Activated T-cell treated with anti-CD3 and anti-CD28 coated beads for 24 hours (primary cell): ENCODE results near the gene IQCF6.
"Not testable (repeated sequence)": the region's sequence is repeated elsewhere in the genome, so short reads cannot be mapped to it uniquely, and the experiment has no call there.

Experiments used
- DNase-seq: peaks from one replicate; pipeline ENCODE4 v3.0.0-alpha.2; 2020; ENCODE audit warnings: low read depth

The IQCF6 gene

GRCh38 chr3:51779137-51779536, at the start of gene IQCF6:
TSS of gene IQCF6 (minus strand) at chr3:51779237. CDS start at chr3:51779224, 13 bp downstream.
- DNase-seq = no peak

- DNase-seq = no peak
Measured at GRCh38 chr3:51828297-51828696, 49.3 kb upstream of the IQCF6 start.

DNA sequence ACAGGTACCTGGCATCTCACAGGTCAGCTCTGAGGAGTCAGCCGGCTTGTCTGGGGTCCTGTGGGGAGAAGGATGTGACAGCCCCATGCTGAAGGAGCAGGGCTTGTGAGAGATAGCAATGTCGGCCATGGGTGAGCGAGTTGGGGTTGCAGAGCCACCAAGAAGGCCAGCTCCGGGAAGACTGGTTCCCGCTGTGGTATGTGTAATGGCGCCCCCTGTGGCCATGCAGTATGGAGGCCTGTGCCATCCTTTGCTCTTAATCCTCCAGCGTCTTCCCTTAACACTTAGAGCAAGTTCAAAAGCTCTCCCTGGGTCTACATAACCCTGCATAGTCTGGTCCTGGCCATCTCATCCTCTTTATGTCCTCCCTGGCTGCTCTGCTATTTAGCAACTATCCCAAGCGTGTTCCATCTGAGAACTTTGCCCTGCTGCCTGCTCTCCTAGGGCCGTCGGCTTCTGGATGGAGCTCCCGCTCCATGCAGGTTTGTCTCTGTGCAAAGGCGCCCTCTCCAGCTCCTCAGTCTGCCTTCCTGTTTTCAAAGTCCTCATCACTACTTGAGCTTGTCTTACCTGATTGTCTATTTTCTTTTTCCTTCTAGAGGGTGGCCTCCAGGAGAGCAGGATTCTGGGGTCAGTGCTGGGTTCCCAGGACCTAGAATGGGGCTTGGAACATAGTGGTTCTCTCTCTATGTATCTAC, 40.8 kb upstream of the IQCF6 start:
- DNase-seq = no peak

- DNase-seq = no peak
Measured at GRCh38 chr3:51819151-51819550, 40.1 kb upstream of the IQCF6 start.

- no peak for DNase-seq
Measured at GRCh38 chr3:51817375-51817774, 38.3 kb upstream of the IQCF6 start.

DNA sequence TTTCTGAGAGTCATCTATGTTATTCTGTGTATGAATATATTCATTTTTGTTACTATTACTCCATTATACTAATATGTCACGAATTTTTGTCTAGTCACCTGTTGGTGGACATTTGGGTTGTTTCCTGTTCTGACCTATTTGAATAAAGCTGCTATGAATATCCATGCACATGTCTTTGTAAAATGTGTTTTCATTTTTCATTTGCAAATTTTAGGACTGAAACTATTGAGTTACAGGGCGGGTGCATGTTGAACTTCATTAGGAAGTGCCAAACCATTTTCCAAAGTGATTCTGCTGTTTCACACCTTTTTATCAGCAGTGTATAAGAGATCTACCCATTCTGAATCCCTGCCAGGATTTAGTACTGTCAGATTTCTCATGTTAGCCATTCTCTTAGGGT, 37.7 kb upstream of the IQCF6 start:
- no peak for DNase-seq

DNA sequence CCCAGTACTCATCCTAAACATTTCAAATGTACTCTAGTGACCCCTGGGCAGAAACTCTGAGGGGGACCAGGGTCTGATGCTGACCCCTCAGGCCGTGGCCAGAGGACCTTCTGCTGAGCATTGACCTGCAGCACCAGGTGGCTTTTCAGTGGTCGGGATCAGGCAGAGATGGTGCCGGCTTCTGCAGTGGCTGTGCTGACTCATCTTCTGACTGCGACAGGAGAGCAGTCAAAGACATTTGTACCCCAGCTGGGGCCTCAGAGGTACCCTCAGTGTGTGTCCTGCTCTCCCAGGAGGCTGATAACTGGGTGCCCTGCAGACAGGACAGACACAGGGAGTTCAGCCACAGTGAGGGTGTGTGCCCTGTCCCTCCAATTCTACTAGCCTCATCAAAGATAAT, 36.6 kb upstream of the IQCF6 start:
- no peak for DNase-seq

DNA sequence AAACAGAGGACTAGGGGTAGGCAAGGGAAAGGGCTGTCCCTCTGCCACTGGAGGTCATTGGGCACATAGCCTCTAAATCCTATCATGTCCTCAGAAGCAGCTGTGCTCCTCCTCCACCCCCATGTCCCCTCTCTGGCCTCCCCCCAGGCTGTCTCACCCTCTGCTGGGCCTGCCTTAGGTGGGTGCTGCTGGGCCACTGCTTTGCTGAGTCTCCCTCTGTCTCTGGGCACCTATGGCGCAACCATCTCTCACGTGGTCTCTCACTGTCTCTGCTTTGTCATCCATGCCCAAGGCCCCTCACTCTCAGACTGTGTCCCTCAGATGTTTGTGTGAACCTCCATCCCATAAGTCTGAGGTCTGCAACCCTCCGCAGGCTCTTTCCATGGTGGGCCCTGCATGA, 35.0 kb upstream of the IQCF6 start:
- no peak for DNase-seq

GRCh38 chr3:51813539-51813938, 34.5 kb upstream of the IQCF6 start:
- no peak for DNase-seq

- DNase-seq = no peak
Measured at GRCh38 chr3:51808934-51809333, 29.9 kb upstream of the IQCF6 start.

DNA sequence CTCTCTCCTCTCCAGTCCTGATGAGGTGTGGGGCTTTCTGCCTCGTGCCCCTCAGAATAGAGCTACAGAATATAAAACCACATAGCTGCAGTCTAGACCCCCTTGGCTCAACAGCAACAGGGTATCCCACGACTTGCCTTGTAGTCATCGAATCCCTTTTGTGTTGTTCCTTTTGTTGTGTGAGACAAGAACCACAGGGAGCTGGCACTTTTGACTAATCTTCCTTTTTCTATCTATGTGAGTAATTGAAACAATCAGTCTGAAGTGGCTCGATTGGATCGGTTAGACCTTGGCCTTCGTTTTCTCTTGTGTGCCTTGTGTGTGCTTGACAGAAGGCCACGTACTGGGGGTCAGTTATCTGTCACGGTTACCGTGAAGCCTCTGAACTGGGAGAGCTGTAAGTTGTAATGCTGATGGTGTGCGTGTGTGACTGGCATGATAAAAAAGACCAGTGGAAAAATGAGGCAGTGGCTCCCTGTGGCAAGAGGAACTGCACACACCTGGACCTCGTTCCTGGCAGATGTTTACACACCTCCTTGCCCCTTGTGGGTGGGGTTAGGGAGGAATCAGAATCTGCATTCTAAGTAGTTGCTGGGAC, 23.2 kb upstream of the IQCF6 start:
- DNase-seq = no peak

- no peak for DNase-seq
Measured at GRCh38 chr3:51800750-51801125, 21.7 kb upstream of the IQCF6 start.

- DNase-seq = peak; percentile 8
Measured at GRCh38 chr3:51799879-51800749, 21.1 kb upstream of the IQCF6 start.

GRCh38 chr3:51798411-51798963, 19.4 kb upstream of the IQCF6 start:
- DNase-seq = no peak

GRCh38 chr3:51796854-51797253, 17.8 kb upstream of the IQCF6 start:
- no peak for DNase-seq

DNA sequence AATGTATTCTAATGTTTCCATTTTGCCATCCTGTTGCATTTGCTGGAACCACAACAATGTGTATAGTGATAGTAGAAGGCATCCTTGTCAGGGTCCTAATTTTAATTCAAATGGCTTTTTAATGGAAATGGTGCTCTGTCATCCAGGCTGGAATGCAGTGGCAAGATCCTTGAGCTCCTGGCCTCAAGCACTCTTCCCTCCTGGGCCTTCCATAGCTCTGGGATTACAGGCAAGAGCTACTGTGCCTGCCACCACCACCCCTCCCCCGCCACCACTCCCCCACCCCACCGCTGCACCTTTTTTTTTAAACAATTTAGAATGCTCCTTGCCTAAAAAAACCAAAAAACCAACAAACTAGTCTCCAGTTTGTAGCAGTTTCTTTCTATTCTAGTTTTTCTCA, 15.2 kb upstream of the IQCF6 start:
- no peak for DNase-seq

GRCh38 chr3:51792206-51792605, 13.2 kb upstream of the IQCF6 start:
- no peak for DNase-seq

DNA sequence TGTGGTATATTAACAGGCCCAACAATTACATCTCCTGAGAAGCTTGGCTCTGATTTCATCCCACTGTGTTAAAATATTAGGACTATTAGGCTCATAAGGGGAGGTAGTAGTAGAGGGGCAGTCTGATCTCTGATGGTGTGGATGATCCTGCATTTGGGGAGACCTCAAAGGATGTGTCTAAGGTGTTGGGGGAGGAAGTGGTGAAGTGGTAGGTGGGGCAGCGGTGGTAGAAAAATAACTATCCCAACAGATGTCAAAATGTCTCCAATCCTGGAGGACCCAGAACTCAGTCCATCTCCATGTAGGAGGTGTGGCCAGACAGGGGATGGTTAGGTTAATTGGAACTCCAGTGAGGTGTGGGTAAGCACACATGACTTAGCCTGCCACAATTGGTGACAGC, 10.4 kb upstream of the IQCF6 start:
- DNase-seq = no peak

DNA sequence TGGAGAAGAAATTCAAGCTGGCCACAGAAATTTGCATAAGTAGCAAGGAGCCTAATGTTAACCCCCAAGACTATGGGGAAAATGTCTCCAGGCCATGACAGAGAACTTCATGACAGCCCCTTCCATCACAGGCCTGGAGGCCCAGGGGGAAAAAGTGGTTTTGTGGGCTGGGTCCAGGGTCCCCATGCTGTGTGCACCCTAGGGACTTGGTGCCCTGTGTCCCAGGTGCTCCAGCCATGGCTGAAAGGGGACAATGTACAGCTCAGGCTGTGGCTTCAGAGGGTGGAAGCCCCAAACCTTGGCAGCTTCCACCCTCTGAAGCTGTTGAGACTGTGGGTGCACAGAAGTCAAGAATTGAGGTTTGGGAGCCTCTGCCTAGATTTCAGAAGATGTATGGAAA, 8.5 kb upstream of the IQCF6 start:
- DNase-seq = not testable (repeated sequence)

GRCh38 chr3:51786267-51786666, 7.2 kb upstream of the IQCF6 start:
- DNase-seq = no peak

DNA sequence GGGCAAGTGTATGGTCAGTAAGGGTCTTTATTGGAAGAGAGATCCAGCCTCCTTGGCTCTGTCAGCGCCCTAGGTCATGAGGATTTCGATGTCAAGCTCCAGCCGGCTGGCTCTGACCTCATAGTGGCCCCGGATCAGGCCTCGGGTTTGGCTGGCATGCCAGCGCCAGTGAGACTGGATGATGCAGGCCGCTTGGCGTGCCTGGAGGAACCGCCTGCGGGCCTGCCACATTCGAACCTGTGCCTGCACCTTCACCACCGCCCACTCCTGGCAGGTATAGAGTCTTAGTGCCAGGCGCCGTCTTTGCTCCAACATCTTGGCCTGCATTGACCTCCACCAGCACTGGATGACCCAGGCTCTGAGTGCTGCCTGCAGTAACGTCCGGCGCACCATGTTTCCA, 483 bp downstream of the IQCF6 start:
- DNase-seq = no peak

GRCh38 chr3:51777985-51778384, 1.1 kb downstream of the IQCF6 start:
- DNase-seq = no peak

DNA sequence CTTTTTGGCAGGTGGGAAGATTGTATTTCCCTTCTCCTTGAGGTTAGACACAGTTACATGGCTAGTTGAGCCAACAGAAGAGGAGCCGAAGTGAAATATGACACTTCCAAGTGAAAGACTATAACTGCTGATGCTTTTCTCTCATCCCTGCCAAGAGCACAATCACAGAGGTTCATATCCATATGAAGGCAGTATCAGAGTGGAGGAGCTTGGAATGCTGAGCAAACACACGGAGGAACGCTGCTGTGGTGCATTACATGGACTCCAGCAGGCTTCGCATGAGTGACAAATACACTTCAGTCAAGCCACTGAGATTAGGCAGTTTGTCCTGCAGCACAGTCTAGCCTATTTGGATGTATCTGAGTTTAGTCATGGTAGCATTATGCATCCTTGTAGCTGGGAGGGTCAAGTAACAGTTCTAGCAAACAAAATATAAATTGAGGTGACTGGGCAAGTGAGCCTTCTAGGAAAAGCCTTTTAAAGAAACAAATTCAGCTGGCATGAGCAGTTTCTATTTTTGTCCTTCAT, 5.4 kb downstream of the IQCF6 start:
- no peak for DNase-seq
